Measurements from ENCODE around the gene IL10RB. TPM values are rescaled to one million over a fixed set of nuclear protein-coding genes. Genes with fewer than 3 reads are reported as not detected.

The IL10RB gene
- total and polyA plus RNA-seq, 2 experiments from 2014 or later: 27.1 to 29.2 TPM

- no peaks in the 10 kb centered on the region for H3K27me3 ChIP-seq
- no peak overlapping the region for H2AFZ ChIP-seq
- peaks cover 7% of the 10 kb centered on the region for H3K4me1 ChIP-seq (ENCODE audit: insufficient read depth)
- H3K79me2 ChIP-seq: no peaks in the 10 kb centered on the region
- H3K27ac ChIP-seq: peak overlapping the region; percentile 48
- H3K4me2 ChIP-seq: peak overlapping the region; percentile 32
- WGBS (ENCODE audit: low lambda C conversion rate, missing lambda C conversion rate): 92% methylated on average over 2 of the region's 2 CpGs
- no peak overlapping the region for H3K4me3 ChIP-seq
- H3K9me2 ChIP-seq (replicated peaks; ENCODE audit: insufficient read depth): no peaks in the 10 kb centered on the region
- H3K36me3 ChIP-seq (replicated peaks; ENCODE audit: insufficient read depth, low read depth): no peaks in the 10 kb centered on the region
- TF ChIP-seq CTCF (IDR thresholded peaks at IDR 0.05; ENCODE audit: poor library complexity): no peak
- no peak for TF ChIP-seq EZH2 (IDR thresholded peaks at IDR 0.05; ENCODE audit: borderline replicate concordance)
- TF ChIP-seq EZH2phosphoT487 (IDR thresholded peaks at IDR 0.05; ENCODE audit: low read depth, severe bottlenecking, unreplicated experiment): no peak
- no peaks in the 10 kb centered on the region for H3K9me3 ChIP-seq (ENCODE audit: low read depth)
- H4K20me1 ChIP-seq (ENCODE audit: insufficient read depth, poor library complexity, severe bottlenecking): no peaks in the 10 kb centered on the region
- DNase-seq (ENCODE audit: low spot score): no peak
These were observed 35.5 kb downstream of the IL10RB start for GRCh38 chr21:33301632-33302002.

- no peaks in the 10 kb centered on the region for H3K36me3 ChIP-seq (replicated peaks; ENCODE audit: insufficient read depth, low read depth)
- DNase-seq (ENCODE audit: low spot score): no peak
- peaks cover 7% of the 10 kb centered on the region for H3K4me1 ChIP-seq (ENCODE audit: insufficient read depth)
- no peak for TF ChIP-seq EZH2 (IDR thresholded peaks at IDR 0.05; ENCODE audit: borderline replicate concordance)
- no peak for TF ChIP-seq CTCF (IDR thresholded peaks at IDR 0.05; ENCODE audit: poor library complexity)
- TF ChIP-seq EZH2phosphoT487 (IDR thresholded peaks at IDR 0.05; ENCODE audit: low read depth, severe bottlenecking, unreplicated experiment): no peak
- 93% methylated on average over 7 of the region's 7 CpGs for WGBS (ENCODE audit: low lambda C conversion rate, missing lambda C conversion rate)
- no peak overlapping the region for H2AFZ ChIP-seq
- H3K4me3 ChIP-seq: no peak overlapping the region
- H3K79me2 ChIP-seq: no peaks in the 10 kb centered on the region
- H3K27ac ChIP-seq: no peak overlapping the region
- no peak overlapping the region for H3K4me2 ChIP-seq
- H3K9me3 ChIP-seq (ENCODE audit: low read depth): no peaks in the 10 kb centered on the region
- H3K9me2 ChIP-seq (replicated peaks; ENCODE audit: insufficient read depth): no peaks in the 10 kb centered on the region
- H3K27me3 ChIP-seq: no peaks in the 10 kb centered on the region
- no peaks in the 10 kb centered on the region for H4K20me1 ChIP-seq (ENCODE audit: insufficient read depth, poor library complexity, severe bottlenecking)
These were observed 35.9 kb downstream of the IL10RB start for GRCh38 chr21:33302055-33302454.

- Histone ChIP-seq H3K79me2 (no peaks in the 10 kb centered on the region), H3K9me2 (replicated peaks; ENCODE audit: insufficient read depth) (no peaks in the 10 kb centered on the region), H3K36me3 (replicated peaks; ENCODE audit: insufficient read depth, low read depth) (no peaks in the 10 kb centered on the region), H3K9me3 (ENCODE audit: low read depth) (no peaks in the 10 kb centered on the region), H3K4me2 (no peak overlapping the region), H2AFZ (no peak overlapping the region), H3K4me3 (no peak overlapping the region), H3K27ac (no peak overlapping the region), H3K4me1 (ENCODE audit: insufficient read depth) (peaks cover 7% of the 10 kb centered on the region), H3K27me3 (no peaks in the 10 kb centered on the region), H4K20me1 (ENCODE audit: insufficient read depth, poor library complexity, severe bottlenecking) (no peaks in the 10 kb centered on the region)
- 89% methylated on average over 7 of the region's 7 CpGs for WGBS (ENCODE audit: low lambda C conversion rate, missing lambda C conversion rate)
- no peak for DNase-seq (ENCODE audit: low spot score)
- TF ChIP-seq CTCF (IDR thresholded peaks at IDR 0.05; ENCODE audit: poor library complexity) (no peak), EZH2 (IDR thresholded peaks at IDR 0.05; ENCODE audit: borderline replicate concordance) (no peak)
These were observed 36.6 kb downstream of the IL10RB start for GRCh38 chr21:33302796-33303195.

- H3K4me2 ChIP-seq: no peak overlapping the region
- no peak overlapping the region for H2AFZ ChIP-seq
- TF ChIP-seq CTCF (IDR thresholded peaks at IDR 0.05; ENCODE audit: poor library complexity): no peak
- no peak for TF ChIP-seq EZH2phosphoT487 (IDR thresholded peaks at IDR 0.05; ENCODE audit: low read depth, severe bottlenecking, unreplicated experiment)
- no peak for TF ChIP-seq EZH2 (IDR thresholded peaks at IDR 0.05; ENCODE audit: borderline replicate concordance)
- H3K9me3 ChIP-seq (ENCODE audit: low read depth): no peaks in the 10 kb centered on the region
- DNase-seq (ENCODE audit: low spot score): no peak
- H3K4me3 ChIP-seq: no peak overlapping the region
- H3K4me1 ChIP-seq (ENCODE audit: insufficient read depth): peaks cover 7% of the 10 kb centered on the region
- H3K27ac ChIP-seq: no peak overlapping the region
- no peaks in the 10 kb centered on the region for H3K9me2 ChIP-seq (replicated peaks; ENCODE audit: insufficient read depth)
- no peaks in the 10 kb centered on the region for H3K36me3 ChIP-seq (replicated peaks; ENCODE audit: insufficient read depth, low read depth)
- 85% methylated on average over 4 of the region's 4 CpGs for WGBS (ENCODE audit: low lambda C conversion rate, missing lambda C conversion rate)
- H3K79me2 ChIP-seq: no peaks in the 10 kb centered on the region
- no peaks in the 10 kb centered on the region for H4K20me1 ChIP-seq (ENCODE audit: insufficient read depth, poor library complexity, severe bottlenecking)
- H3K27me3 ChIP-seq: no peaks in the 10 kb centered on the region
These were observed 39.1 kb downstream of the IL10RB start for GRCh38 chr21:33305344-33305671.

Measured in hepatocyte (in vitro differentiated cells).